Bone marrow (tissue), 2 donors: ENCODE data around the gene DGKH.
A peak's percentile ranks its signal among the peaks of the same experiment; 100 is the strongest.
"Not testable (repeated sequence)": the region's sequence is repeated elsewhere in the genome, so short reads cannot be mapped to it uniquely, and the experiment has no call there.

Experiments
- DNase-seq, 2 donors: peaks; one replicate each; lab custom pipeline; 2025; lab: John Stamatoyannopoulos, UW

DGKH gene

GRCh38 chr13:42173789-42174343 is 125.4 kb downstream of the DGKH start:
- DNase-seq = no peak

DNA sequence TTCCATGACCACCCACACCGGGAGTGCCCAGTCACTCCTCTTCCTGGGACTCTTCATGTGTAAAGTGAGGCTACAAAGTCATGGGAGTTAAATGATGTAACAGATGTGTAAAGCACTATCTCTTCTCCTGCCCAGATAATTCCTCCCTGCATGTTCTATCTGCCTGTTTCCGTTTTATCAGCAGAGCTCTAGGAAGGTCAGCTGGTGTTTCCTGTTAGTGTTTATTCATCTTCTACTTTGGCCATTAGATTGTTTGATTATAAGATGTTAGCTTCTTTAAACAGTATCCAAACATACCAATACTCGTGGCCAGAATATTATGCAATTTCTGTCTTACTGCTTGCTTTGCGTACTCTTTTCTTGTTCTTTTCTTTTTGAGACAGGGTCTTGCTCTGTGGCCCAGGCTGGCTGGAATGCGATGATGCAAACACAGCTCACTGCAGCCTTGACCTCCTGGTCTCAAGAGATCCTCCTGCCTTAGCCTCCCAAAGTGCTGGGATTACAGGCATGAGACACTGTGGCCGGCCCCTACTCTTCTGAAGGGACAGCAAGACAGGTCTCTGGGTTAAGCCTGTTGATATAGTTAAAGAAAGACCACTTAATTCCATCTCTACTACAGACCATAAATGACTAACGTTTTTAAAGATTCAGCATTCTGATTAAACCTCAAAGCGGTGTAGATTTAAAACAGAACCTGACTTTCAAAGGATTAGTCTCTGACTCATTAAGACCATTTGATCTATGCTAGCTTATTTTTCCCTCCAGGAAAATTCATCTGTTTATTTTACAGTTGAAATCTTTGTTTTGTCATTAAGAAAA is 126.1 kb downstream of the DGKH start:
- no peak for DNase-seq

- DNase-seq = no peak
Measured at GRCh38 chr13:42176294-42176693, 127.8 kb downstream of the DGKH start.

DNA sequence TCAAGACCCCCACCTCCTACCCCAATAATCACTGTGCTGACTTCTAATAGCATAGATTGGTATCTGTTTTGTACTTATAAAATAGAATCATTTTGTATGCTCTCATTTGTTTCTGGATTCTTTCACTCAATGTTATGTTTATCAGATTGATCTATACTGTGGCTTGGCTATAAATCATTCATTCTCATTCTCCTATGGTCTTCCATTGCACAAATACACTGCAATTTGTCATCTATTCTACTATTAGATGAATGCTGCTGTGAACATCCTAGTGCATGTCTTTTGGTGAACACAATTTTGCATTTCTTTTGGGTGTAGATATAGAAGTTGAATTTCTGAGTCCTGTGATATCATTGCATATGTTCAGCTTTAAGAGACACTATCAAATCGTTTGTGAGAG is 128.7 kb downstream of the DGKH start:
- DNase-seq = no peak

DNA sequence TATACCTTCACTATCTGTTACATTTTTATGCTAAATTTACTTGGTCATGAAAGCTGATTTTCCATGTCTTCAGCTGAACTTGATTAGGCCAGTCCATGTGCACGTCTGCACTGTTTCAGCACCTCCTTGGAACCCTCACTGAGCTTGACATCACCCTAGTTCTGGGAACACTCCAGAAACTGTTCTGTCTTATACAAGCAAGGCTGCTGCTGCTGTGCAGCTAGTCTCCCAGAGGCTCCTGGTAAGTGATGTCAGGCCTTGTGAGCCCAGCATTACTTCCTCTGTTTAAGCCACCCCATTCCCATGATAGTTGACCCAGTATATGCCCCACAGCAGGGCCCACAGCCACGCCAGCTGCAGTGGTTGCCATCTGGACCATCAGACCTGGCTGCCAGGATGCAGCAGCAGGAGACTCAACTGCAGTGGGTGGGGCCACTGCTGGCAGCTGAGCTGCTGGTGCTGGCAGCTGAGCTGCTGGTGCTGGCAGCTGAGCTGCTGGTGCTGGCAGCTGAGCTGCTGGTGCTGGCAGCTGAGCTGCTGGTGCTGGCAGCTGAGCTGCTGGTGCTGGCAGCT is 133.0 kb downstream of the DGKH start:
- no peak for DNase-seq

DNA sequence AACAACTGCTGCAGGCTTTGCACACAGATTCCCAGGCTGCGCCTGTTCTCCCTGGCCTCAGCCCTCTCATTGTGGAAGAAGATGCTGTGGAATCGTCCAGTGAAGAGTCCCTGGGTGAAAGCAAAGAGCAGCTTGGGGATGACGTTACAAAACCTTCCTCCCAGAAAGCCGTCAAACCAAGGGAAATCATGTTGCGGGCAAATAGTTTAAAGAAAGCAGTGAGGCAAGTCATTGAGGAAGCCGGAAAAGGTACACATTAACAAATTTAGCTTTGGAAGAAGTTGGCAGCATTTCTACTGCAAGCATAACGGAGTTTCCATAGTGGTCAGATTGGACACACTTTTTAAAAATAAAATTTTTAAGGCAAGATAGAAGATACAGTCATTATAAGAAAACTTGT is 140.6 kb downstream of the DGKH start:
- no peak for DNase-seq

GRCh38 chr13:42190529-42190928 is 142.1 kb downstream of the DGKH start:
- DNase-seq = no peak

DNA sequence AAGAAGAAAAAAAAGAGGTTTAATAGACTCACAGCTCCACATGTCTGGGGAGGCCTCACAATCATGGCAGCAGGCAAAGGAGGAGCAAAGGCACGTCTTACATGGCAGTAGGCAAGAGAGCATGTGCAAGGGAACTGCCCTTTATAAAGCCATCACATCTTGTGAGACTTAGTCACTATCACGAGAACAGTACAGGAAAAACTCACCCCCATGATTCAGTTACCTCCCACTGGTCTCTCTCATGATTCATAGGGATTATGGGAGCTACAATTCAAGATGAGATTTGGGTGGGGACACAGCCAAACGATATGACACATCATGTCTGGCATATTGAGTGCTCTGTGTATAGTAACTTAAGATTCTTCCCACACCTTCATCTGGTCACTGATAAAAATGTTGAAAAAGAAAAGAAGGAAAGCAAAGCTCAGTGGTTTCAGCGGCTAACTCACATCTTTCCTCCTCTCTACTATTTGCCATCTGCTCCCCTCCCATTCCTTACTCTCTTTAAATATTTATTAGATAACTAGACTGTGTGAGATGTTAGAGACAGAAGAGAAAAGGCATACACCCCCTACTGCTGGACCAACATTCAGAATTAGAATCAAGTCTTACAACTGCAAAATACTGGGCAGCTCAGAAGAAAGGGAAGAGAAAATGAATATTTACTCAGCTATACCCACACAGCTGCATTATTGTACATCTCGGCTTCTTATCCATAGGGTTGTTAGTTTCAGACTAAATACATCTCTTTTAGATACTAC is 163.4 kb downstream of the DGKH start:
- no peak for DNase-seq

DNA sequence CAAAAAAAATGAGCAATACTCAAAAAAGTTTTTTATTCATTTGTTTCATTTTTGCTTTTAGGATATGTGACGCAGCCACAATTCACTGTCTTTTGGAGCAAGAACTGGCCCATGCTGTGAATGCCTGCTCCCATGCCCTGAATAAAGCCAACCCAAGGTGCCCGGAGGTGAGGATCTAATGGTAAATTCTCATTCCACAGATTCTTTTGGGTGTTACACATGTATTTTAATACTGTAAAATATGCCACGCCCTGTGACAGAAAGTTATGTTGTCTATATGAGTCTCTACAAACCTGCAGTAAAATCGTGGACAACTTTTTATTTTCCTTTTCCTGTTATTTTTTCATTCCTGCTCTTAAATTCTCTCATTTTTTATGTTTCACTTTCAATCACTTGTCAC is 166.0 kb downstream of the DGKH start:
- no peak for DNase-seq

DNA sequence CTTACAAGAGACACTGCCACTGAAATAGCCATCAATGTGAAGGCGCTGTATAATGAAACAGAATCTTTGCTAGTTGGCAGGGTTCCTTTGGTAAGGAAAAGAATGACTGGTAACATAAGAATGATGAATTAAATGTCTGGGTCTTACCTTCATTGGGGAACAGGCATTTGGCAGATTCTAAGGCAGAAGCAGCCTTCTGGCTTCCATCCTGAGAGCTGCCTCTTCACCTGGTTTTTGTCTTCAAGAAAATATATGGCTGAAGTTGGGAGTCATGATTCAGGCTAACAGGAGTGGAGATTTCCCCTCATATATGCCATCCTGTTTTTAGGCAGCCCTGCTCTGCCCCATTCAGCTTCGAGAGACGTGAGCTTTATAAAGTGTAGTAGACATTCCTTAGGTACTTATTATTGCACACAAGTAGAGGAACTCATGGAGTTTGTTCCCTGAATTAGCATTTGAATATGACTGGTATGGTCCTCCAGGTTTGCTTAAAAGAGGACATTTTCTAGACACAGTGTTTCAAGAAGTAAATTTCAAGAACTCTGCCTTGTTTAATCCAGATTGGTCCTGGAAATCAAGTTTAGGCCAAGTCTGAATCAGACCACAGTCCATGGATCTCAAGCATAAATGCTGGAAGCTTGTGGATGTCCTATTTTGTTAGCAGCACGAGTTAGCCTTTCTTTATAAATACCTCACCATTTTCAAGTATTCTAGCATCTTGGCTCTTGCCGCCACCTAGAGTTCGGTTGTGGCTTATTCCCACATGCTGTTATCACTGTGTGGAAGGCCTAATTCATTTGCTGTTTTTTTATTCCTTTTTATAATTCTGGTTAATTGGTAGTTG is 167.4 kb downstream of the DGKH start:
- DNase-seq = peak in 1 of 2 donors; percentile 2

GRCh38 chr13:42216422-42216735 is 167.9 kb downstream of the DGKH start:
- no peak for DNase-seq

- no peak for DNase-seq
Measured at GRCh38 chr13:42218576-42218975, 170.1 kb downstream of the DGKH start.

DNA sequence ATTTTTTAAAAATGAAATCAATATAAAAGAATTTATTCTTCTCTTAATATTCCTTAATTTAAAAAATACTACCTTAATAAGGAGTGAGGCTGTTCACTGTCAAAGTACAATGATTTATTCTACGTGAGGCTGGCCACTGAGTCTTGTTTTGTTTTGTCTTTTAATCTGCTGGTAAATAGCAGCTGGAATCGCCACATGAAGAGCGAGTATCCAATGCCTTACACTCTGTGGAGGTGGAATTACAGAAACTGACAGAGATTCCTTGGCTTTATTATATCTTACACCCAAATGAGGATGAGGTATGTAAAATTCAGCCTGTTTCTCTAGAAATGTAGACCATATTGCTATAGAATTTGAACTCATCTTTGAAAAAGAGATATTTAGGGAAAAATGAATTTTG is 170.6 kb downstream of the DGKH start:
- DNase-seq = no peak

- DNase-seq = no peak
Measured at GRCh38 chr13:42219876-42220275, 171.4 kb downstream of the DGKH start.

- no peak for DNase-seq
Measured at GRCh38 chr13:42221121-42221765, 172.8 kb downstream of the DGKH start.

- DNase-seq = no peak
Measured at GRCh38 chr13:42223681-42224080, 175.2 kb downstream of the DGKH start.

- DNase-seq = no peak
Measured at GRCh38 chr13:42225051-42225450, 176.6 kb downstream of the DGKH start.

DNA sequence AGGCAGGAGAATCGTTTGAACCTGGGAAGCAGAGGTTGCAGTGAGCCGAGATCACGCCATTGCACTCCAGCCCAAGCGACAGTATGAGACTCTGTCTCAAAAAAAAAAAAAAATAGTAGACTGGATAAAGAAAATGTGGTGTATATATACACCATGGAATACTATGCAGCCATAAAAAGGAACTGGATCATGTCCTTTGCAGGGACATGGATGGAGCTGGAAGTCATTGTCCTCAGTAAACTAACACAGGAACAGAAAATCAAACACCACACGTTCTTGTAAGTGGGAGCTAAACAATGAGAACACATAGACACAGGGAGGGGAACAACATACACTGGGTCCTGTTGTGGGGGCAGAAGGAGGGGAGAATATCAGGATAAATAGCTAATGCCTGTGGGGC is 178.3 kb downstream of the DGKH start:
- not testable (repeated sequence) for DNase-seq

GRCh38 chr13:42228527-42228926 is 180.1 kb downstream of the DGKH start:
- DNase-seq = no peak

GRCh38 chr13:42229287-42229686 is 180.8 kb downstream of the DGKH start:
- DNase-seq = no peak

DNA sequence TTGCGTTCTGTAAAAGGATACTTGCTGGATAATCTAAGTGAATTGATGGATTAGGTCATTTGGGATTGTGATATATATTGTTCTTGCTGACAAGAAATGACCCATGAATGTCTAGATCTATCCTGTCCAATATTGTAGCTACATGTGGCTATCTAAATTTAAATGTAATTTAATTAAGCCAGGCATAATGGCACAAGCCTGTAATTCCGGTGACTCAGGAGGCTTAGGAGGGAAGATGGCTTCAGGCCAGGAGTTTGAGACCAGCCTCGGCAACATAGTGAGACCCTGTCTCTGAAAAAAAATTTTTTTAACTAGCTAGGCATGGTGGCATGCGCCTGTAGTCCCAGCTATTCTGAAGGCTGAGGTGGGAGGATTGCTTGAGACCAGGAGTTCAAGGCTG is 184.2 kb downstream of the DGKH start:
- no peak for DNase-seq

DNA sequence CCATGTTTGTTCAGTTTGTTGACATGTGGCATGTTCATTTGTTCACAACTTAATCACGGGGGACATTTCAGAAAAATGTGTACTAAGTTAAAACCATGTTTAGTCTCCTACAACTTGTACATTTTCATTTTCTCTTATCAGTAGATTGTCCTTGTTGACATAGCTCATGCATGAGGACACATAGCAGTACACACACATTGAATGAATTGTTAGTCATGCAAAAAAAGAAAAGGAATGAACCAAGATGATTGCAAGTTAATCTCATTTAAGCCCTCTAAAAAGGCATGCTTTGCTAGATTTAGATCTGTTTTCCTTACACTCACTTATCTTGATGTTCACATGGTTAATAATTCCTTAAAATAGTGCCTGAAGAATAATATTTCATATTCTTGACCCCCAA is 185.3 kb downstream of the DGKH start:
- DNase-seq = no peak
